GDM1 (cell line): Measurements from ENCODE around the gene RXRA.
A peak's percentile ranks its signal among the peaks of the same experiment; 100 is the strongest.

Source experiments
- DNase-seq: peaks from one replicate; lab custom pipeline; 2025; lab: John Stamatoyannopoulos, UW

The RXRA gene

GRCh38 chr9:134368571-134368970, 42.3 kb downstream of the RXRA start:
- no peak for DNase-seq

- no peak for DNase-seq
Observed at GRCh38 chr9:134369416-134370212, 43.4 kb downstream of the RXRA start.

GRCh38 chr9:134370213-134370492, 43.9 kb downstream of the RXRA start:
- no peak for DNase-seq

- DNase-seq: no peak
Observed at GRCh38 chr9:134370638-134371037, 44.4 kb downstream of the RXRA start.

- DNase-seq: no peak
Observed at GRCh38 chr9:134371731-134372130, 45.5 kb downstream of the RXRA start.

- DNase-seq: no peak
Observed at GRCh38 chr9:134372581-134373267, 46.5 kb downstream of the RXRA start.

- DNase-seq: no peak
Observed at GRCh38 chr9:134373269-134373668, 47.0 kb downstream of the RXRA start.

GRCh38 chr9:134373953-134374300, 47.7 kb downstream of the RXRA start:
- no peak for DNase-seq

GRCh38 chr9:134374301-134375010, 48.2 kb downstream of the RXRA start:
- no peak for DNase-seq

GRCh38 chr9:134375011-134375390, 48.7 kb downstream of the RXRA start:
- DNase-seq: no peak

- no peak for DNase-seq
Observed at GRCh38 chr9:134375430-134376385, 49.5 kb downstream of the RXRA start.

GRCh38 chr9:134376386-134377142, 50.3 kb downstream of the RXRA start:
- DNase-seq: no peak

- DNase-seq: no peak
Observed at GRCh38 chr9:134377143-134377484, 50.9 kb downstream of the RXRA start.

- no peak for DNase-seq
Observed at GRCh38 chr9:134377976-134378375, 51.7 kb downstream of the RXRA start.

- no peak for DNase-seq
Observed at GRCh38 chr9:134378901-134379338, 52.7 kb downstream of the RXRA start.

- no peak for DNase-seq
Observed at GRCh38 chr9:134379831-134380365, 53.6 kb downstream of the RXRA start.

- no peak for DNase-seq
Observed at GRCh38 chr9:134380542-134381271, 54.5 kb downstream of the RXRA start.

GRCh38 chr9:134381272-134381661, 55.0 kb downstream of the RXRA start:
- DNase-seq: no peak

GRCh38 chr9:134381671-134382516, 55.6 kb downstream of the RXRA start:
- DNase-seq: peak; percentile 92

GRCh38 chr9:134382733-134383132, 56.5 kb downstream of the RXRA start:
- DNase-seq: no peak
